WERI-Rb-1 (cell line): ENCODE measurements around the gene ATG101.

Experiments used
- DNase-seq: peaks from one replicate; pipeline ENCODE4 v3.0.0-alpha.2; 2020
- H3K27ac ChIP-seq: fragments of 250-450 bp; sonication (Bioruptor Pico); 2 replicates; pipeline ENCODE4 v1.5.1; 2020; ENCODE audit warnings: mild to moderate bottlenecking, moderate library complexity
- H3K27me3 ChIP-seq: fragments of 250-450 bp; sonication (Bioruptor Pico); 2 replicates; pipeline ENCODE4 v1.5.1; 2021; ENCODE audit warnings: mild to moderate bottlenecking, low read depth, moderate library complexity; ENCODE audit not compliant: insufficient read depth, severe bottlenecking
- H3K36me3 ChIP-seq: fragments of 250-450 bp; sonication (Bioruptor Pico); 2 replicates; pipeline ENCODE4 v1.5.1; 2020; ENCODE audit warnings: mild to moderate bottlenecking, moderate library complexity
- H3K4me3 ChIP-seq: 2 replicates; pipeline ENCODE4 v1.5.1; 2011; ENCODE audit warnings: low read depth, mild to moderate bottlenecking, control low read depth, low read length
- H3K9me3 ChIP-seq: fragments of 250-450 bp; sonication (Bioruptor Pico); 2 replicates; pipeline ENCODE4 v1.5.1; 2021; ENCODE audit warnings: mild to moderate bottlenecking, moderate library complexity; ENCODE audit not compliant: severe bottlenecking
- TF ChIP-seq, protein P1 (sequence below): IDR thresholded peaks from 2 replicates; pipeline ENCODE4 v1.5.1; 2011; ENCODE audit warnings: low read depth, mild to moderate bottlenecking, control low read depth, inconsistent platforms, low read length

ATG101 gene

DNA sequence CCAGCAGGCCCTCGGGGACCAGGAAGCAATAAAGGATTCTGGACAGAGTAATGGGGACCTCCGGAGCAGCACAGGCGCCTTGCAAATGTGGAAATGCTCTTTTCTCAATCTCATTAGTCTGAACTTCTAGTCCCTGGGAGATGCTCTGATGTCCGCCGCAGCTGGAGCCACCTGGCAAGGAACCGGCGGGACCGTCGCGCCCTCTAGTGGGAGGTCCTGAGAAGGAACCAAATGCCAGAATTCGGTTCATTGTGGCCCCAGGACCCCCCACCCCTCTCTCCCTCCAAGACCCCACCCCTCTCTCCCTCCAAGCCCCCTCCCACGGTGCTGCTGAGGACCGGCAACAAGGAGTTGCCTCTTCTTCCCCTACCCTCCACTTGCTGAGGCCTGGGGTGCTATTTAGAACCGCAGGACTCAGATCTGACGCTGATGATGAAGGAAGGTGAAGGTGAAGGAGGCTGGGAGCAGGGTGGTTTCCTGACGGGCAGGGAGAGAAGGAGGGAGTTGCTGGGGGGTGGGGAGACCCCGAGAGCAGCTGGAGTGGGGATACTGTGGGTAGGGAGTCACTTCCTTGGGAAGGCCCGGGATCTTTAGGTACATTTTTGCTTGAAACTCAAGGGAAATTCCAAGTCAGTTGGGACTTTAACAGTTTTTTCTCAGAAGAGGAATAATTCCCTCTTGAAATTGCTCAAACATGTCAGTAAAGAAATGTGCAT, 52.2 kb downstream of the ATG101 start:
- no peak overlapping the region for H3K4me3 ChIP-seq
- TF ChIP-seq, protein P1, sequence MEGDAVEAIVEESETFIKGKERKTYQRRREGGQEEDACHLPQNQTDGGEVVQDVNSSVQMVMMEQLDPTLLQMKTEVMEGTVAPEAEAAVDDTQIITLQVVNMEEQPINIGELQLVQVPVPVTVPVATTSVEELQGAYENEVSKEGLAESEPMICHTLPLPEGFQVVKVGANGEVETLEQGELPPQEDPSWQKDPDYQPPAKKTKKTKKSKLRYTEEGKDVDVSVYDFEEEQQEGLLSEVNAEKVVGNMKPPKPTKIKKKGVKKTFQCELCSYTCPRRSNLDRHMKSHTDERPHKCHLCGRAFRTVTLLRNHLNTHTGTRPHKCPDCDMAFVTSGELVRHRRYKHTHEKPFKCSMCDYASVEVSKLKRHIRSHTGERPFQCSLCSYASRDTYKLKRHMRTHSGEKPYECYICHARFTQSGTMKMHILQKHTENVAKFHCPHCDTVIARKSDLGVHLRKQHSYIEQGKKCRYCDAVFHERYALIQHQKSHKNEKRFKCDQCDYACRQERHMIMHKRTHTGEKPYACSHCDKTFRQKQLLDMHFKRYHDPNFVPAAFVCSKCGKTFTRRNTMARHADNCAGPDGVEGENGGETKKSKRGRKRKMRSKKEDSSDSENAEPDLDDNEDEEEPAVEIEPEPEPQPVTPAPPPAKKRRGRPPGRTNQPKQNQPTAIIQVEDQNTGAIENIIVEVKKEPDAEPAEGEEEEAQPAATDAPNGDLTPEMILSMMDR = peak; percentile 83

DNA sequence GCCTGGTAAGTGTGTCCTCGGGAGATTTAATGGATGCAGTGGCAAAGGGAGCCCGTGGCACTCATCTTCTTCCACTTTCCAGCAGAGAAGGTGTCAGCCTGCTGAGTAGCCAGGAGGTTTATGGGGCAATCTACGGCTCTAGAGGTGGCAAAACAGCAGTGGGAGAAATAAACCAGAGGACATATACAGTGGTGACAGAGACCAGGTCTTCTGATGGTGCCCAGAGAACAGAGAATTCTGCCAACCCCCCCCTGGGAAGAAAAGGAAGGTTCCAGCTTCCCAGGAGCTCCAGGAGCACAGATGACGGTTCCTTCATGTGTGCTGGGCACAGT, 52.7 kb downstream of the ATG101 start:
- Histone ChIP-seq H3K27ac (no peak overlapping the region), H3K9me3 (no peaks in the 10 kb centered on the region), H3K36me3 (no peaks in the 10 kb centered on the region), H3K27me3 (no peaks in the 10 kb centered on the region), H3K4me3 (no peak overlapping the region)
- DNase-seq = no peak
- TF ChIP-seq, protein P1 = no peak

More for the DNA sequence above, 52.2 kb downstream of the ATG101 start:
- no peaks in the 10 kb centered on the region for H3K27me3 ChIP-seq
- peak; percentile 71 for DNase-seq
- no peaks in the 10 kb centered on the region for H3K9me3 ChIP-seq
- H3K27ac ChIP-seq = no peak overlapping the region
- no peaks in the 10 kb centered on the region for H3K36me3 ChIP-seq

DNA sequence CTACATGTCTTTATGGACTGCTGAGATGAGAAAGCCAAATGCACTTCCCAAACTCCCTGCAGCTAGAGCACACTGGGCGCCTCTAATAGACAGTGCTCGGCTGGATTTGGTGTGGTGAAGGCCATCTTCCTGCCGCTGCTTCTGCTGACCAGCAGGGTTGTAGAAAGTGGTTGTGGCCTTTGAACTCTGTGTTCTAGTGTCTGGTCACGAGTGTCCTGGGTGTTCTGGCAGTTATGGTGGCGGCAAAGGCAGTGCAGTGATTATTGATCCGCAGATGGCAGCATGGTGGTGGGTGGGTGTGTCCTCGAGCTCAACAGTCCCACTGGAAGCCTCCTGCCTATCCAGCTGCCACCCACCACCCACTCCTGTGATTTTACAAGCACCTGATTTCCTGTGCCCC, 53.1 kb downstream of the ATG101 start:
- no peak for DNase-seq
- no peaks in the 10 kb centered on the region for H3K36me3 ChIP-seq
- H3K27me3 ChIP-seq = no peaks in the 10 kb centered on the region
- H3K9me3 ChIP-seq = no peaks in the 10 kb centered on the region
- no peak overlapping the region for H3K27ac ChIP-seq
- TF ChIP-seq, protein P1 = no peak
- H3K4me3 ChIP-seq = no peak overlapping the region

DNA sequence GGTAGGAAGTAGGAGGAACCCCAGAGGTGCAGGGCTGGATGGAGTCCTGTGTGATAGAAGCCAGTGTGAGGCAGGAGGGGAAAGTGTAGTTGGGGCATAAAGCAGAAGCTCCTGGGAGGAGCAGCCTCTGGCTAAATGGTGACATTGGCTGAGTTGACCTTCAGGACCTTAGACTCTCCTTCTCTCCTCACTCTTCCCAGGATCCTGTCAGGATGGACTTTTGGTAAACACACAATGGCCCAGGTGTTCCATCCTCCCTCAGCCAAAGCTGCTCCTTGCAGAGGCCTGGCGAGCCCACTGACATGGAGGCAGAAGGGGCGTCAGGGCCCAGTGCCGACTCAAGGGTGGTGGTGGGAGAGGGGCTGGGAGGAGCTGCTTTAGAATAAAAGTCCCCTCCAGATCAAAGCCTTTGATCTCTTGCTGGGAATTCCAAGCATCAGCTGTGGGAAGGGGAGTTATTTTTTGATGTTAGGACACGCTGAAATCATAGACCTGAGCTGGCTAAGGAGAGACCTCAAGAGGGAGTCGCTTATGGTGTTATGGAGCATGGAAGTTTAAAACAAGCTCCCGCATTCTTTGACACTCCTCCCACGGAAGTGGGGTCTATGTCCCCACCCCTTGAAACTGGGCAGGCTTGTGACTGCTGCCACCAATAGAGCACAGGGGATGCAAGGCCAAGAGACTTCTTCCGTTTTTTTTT, 53.9 kb downstream of the ATG101 start:
- H3K4me3 ChIP-seq = no peak overlapping the region
- no peak overlapping the region for H3K27ac ChIP-seq
- no peaks in the 10 kb centered on the region for H3K27me3 ChIP-seq
- TF ChIP-seq, protein P1 = no peak
- no peaks in the 10 kb centered on the region for H3K9me3 ChIP-seq
- no peak for DNase-seq
- H3K36me3 ChIP-seq = no peaks in the 10 kb centered on the region

DNA sequence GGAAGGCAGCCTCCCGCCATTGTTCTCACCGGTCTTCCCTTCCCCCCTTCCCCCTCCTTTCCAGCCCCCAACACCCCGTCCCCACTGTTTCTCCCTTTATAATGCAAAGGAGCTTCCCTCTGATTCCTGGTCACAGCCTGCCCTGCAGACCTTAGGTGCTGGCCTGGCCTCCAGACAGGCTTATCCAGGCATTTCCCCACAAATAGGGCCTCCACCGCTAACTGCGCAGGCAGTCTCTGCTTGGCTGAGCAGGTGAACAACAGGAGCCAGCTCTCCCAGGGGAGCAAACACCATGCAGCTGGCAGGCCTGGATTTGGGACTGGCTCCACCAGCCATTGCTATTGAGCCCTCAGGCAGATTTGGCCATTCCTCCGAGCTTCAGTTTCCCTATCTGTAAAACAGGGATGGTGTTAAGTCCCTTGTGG, 55.7 kb downstream of the ATG101 start:
- TF ChIP-seq, protein P1 = no peak
- no peaks in the 10 kb centered on the region for H3K36me3 ChIP-seq
- no peak for DNase-seq
- no peaks in the 10 kb centered on the region for H3K27me3 ChIP-seq
- no peak overlapping the region for H3K4me3 ChIP-seq
- H3K9me3 ChIP-seq = no peaks in the 10 kb centered on the region
- no peak overlapping the region for H3K27ac ChIP-seq
